ENCODE measurements around the gene LIPI.

- TF ChIP-seq CTCF (IDR thresholded peaks at IDR 0.05; ENCODE audit: low read depth, low read length): no peak
- TF ChIP-seq EZH2phosphoT487 (IDR thresholded peaks at IDR 0.05; ENCODE audit: low read depth): no peak
Measured at GRCh38 chr21:14115646-14116045, 95.1 kb downstream of the LIPI start.

Measured in OCI-LY3 (cell line).